Endothelial cell (in vitro differentiated cells): ENCODE results near the gene KIF15. TPM values are rescaled to one million over a fixed set of nuclear protein-coding genes. Genes with fewer than 3 reads are reported as not detected.

Source experiments
- DNase-seq: peaks from one replicate; pipeline ENCODE4 v3.0.0; 2021; ENCODE audit warnings: low spot score
- H3K27ac Mint-ChIP-seq: one replicate; pipeline ENCODE4 v1.8.0; 2021; ENCODE audit warnings: mixed read lengths, inconsistent platforms; ENCODE audit not compliant: unreplicated experiment
- H3K27me3 Mint-ChIP-seq: one replicate; pipeline ENCODE4 v1.8.0; 2021; ENCODE audit warnings: mild to moderate bottlenecking, moderate library complexity, mixed read lengths, inconsistent platforms; ENCODE audit not compliant: unreplicated experiment
- H3K36me3 Mint-ChIP-seq: one replicate; pipeline ENCODE4 v1.8.0; 2021; ENCODE audit warnings: mild to moderate bottlenecking, low read depth, mixed read lengths, inconsistent platforms; ENCODE audit not compliant: unreplicated experiment
- H3K4me1 Mint-ChIP-seq: one replicate; pipeline ENCODE4 v1.8.0; 2021; ENCODE audit warnings: mild to moderate bottlenecking, mixed read lengths, inconsistent platforms; ENCODE audit not compliant: unreplicated experiment
- H3K4me3 Mint-ChIP-seq: one replicate; pipeline ENCODE4 v1.8.0; 2021; ENCODE audit warnings: mild to moderate bottlenecking, mixed read lengths, inconsistent platforms; ENCODE audit not compliant: unreplicated experiment
- H3K9me3 Mint-ChIP-seq: one replicate; pipeline ENCODE4 v1.8.0; 2021; ENCODE audit warnings: mixed read lengths, inconsistent platforms; ENCODE audit not compliant: unreplicated experiment
- total RNA-seq: library from RNA; stranded (reverse); fragmentation: NEBNext Ultra II Directional; extraction: Animal tissue kit (Norgen Biotek cat#: 25700); gene quantifications from one replicate; pipeline ENCODE4 v1.2.1, GENCODE V29; 2021; ENCODE audit not compliant: unreplicated experiment
- TF ChIP-seq, protein P1 (sequence below): fragments of 200-600 bp; sonication (generic); IDR thresholded peaks from one replicate; pipeline ENCODE4 v1.5.0; 2021; ENCODE audit warnings: antibody characterized with exemption; ENCODE audit not compliant: unreplicated experiment

The KIF15 gene
- total RNA-seq, 1 donor from 2014 or later: 6.0 TPM

DNA sequence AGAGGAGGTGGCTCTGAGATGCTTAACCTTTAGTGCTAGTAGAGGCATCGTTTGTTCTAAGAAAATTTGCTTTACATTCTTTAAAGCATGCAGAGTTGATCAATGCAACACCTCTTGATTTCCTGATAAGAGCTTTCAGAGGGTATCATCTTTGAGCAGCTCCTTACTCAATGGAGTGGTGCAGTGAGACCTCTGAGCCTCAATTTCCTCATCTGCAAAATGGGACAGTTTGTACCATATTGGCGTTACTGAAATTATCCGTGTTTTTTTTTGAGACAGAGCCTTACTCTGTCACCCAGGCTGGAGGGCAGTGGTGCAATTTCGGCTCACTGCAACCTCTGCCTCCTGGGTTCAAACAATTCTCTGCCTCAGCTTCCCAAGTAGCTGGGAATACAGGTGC lies 98.5 kb downstream of the KIF15 start:
- Mint-ChIP-seq H3K36me3 (peaks cover 7% of the 10 kb centered on the region), H3K9me3 (no peaks in the 10 kb centered on the region), H3K27ac (no peak overlapping the region), H3K27me3 (no peaks in the 10 kb centered on the region), H3K4me1 (peaks cover 12% of the 10 kb centered on the region), H3K4me3 (no peak overlapping the region)
- DNase-seq: no peak
- TF ChIP-seq, protein P1, sequence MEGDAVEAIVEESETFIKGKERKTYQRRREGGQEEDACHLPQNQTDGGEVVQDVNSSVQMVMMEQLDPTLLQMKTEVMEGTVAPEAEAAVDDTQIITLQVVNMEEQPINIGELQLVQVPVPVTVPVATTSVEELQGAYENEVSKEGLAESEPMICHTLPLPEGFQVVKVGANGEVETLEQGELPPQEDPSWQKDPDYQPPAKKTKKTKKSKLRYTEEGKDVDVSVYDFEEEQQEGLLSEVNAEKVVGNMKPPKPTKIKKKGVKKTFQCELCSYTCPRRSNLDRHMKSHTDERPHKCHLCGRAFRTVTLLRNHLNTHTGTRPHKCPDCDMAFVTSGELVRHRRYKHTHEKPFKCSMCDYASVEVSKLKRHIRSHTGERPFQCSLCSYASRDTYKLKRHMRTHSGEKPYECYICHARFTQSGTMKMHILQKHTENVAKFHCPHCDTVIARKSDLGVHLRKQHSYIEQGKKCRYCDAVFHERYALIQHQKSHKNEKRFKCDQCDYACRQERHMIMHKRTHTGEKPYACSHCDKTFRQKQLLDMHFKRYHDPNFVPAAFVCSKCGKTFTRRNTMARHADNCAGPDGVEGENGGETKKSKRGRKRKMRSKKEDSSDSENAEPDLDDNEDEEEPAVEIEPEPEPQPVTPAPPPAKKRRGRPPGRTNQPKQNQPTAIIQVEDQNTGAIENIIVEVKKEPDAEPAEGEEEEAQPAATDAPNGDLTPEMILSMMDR: no peak

DNA sequence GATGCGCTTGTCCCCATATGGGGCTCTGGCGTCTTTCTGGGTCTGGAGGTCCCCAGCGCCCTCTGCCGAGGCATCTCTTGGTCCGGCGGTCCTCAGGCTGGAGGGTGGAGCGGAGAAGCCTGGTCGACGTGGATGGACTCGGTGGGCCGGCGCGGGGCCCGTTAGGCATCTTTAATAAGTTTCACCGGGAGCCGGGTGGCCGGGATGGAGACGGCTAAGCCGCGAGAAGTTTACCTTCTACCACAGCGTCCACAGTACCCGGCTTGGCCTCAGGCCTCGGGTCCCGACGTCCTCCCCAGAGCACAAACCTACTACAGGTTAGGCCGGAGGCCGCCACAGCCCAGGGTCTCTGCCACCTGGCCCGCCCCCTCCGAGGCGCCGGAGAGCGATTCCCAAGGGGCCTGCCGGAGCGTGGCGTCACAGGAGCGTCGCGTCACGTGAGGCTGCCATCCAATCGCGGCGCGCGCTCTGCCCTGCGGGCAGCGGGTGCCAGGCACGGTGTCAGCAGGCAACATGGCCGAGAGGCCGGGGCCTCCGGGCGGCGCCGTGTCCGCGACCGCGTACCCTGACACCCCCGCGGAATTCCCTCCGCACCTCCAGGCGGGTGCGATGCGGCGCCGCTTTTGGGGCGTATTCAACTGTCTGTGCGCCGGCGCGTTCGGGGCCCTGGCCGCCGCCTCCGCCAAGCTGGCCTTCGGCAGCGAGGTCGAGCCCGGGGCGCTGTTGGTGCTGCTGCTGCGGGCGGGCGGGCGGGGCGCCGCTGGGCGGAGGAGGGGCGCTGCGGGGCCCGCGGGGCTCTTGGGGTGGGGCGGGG lies 100.0 kb downstream of the KIF15 start, which contains the start of gene TMEM42:
TMEM42 (plus strand) TSS at position 501 of the 814 bp plus-strand sequence; CDS start at position 514, 13 bp downstream.
- TF ChIP-seq, protein P1: no peak
- H3K36me3 Mint-ChIP-seq: peaks cover 11% of the 10 kb centered on the region
- peak; percentile 90 for DNase-seq
- no peaks in the 10 kb centered on the region for H3K9me3 Mint-ChIP-seq
- peaks cover 14% of the 10 kb centered on the region for H3K4me1 Mint-ChIP-seq
- peak within 1 kb of the TSS; percentile 88 for H3K27ac Mint-ChIP-seq
- H3K4me3 Mint-ChIP-seq: peak within 1 kb of the TSS; percentile 92
- no peaks in the 10 kb centered on the region for H3K27me3 Mint-ChIP-seq

DNA sequence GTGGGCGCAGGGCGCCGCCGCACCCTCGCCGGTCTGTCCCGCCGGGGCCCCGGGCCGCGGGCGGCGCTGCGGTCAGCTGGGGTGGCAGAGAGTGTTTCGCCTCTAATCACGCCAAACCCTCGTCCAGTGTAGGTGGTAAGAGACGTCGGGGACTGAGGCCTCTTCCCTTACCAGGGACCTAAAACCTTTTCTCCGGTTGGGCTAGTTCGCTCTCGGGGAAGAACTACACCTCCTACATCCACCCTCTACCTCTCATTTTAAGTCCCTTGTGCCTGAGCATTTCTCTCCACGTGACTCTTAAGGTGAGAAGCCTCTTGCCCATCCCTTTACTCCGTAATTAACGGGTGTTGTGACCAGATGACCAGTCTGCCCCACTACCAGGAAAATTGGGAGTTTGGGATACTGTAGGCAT lies 100.6 kb downstream of the KIF15 start:
- H3K27ac Mint-ChIP-seq: peak overlapping the region; percentile 88
- no peaks in the 10 kb centered on the region for H3K9me3 Mint-ChIP-seq

DNA sequence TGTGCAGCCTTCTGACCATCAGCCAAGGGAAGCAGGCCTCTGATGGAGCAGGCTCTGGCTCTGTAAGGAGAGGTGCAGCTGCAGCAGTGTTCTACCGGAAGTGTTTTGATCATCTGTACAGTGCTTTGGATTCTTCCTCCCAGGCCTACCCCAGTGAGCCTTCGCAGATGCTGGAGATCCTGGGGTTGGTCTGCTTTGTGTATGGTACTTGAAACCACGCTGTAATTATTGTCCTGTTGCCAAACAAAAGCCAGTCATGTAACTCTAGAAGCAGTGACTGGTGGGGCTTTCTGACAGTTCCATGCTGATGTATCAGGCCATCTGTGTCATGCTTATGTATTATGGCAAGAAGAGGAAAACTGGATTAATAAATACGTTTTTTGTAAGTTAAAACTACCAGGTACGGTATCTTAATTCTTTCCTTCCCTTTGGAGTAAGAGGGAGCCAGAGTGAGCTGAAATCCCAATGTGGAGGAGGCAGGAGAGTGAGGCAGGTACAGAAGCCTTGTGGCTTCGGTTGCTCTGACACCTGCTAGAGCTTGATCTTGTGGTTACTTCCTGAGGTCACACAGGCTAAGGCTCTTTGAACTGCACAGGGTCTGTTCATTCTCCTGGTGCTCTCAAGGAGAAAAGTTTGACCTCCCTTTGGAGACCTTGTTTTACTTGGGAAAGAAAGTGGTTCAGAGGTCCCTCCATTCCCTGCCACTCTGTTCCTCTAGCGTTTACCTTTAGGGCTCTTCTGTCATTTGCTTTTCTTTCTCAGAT lies 103.9 kb downstream of the KIF15 start:
- peaks cover 2% of the 10 kb centered on the region for H3K27me3 Mint-ChIP-seq
- H3K4me1 Mint-ChIP-seq: peaks cover 16% of the 10 kb centered on the region
- no peak overlapping the region for H3K27ac Mint-ChIP-seq
- peaks cover 16% of the 10 kb centered on the region for H3K36me3 Mint-ChIP-seq
- TF ChIP-seq, protein P1: no peak
- no peak for DNase-seq
- no peaks in the 10 kb centered on the region for H3K9me3 Mint-ChIP-seq
- no peak overlapping the region for H3K4me3 Mint-ChIP-seq

More for the DNA sequence above, 100.6 kb downstream of the KIF15 start:
- DNase-seq: no peak
- peaks cover 16% of the 10 kb centered on the region for H3K4me1 Mint-ChIP-seq
- peak overlapping the region; percentile 92 for H3K4me3 Mint-ChIP-seq
- H3K27me3 Mint-ChIP-seq: no peaks in the 10 kb centered on the region
- peaks cover 16% of the 10 kb centered on the region for H3K36me3 Mint-ChIP-seq
- TF ChIP-seq, protein P1: no peak
